ENCODE measurements around the gene GCKR. TPM values are rescaled to one million over a fixed set of nuclear protein-coding genes. Genes with fewer than 3 reads are reported as not detected.
"Not testable (repeated sequence)": the region's sequence is repeated elsewhere in the genome, so short reads cannot be mapped to it uniquely, and the experiment has no call there.

GCKR gene
- total RNA-seq, 1 donor from 2014 or later: not detected

- intact Hi-C loops (cut with DNase I): no loop called here
- DNase-seq (no peak), ATAC-seq (ENCODE audit: poor library complexity) (no peak)
Observed at GRCh38 chr2:27502142-27502541, 5.5 kb downstream of the GCKR start.

GRCh38 chr2:27506587-27506986, 9.9 kb downstream of the GCKR start:
- no peak for ATAC-seq (ENCODE audit: poor library complexity)
- intact Hi-C loops (cut with DNase I): no loop called here
- no peak for DNase-seq

GRCh38 chr2:27507293-27507692, 10.7 kb downstream of the GCKR start:
- intact Hi-C loops (cut with DNase I): no loop called here
- DNase-seq (no peak), ATAC-seq (ENCODE audit: poor library complexity) (no peak)

- intact Hi-C loops (cut with DNase I): no loop called here
- no peak for ATAC-seq (ENCODE audit: poor library complexity)
- DNase-seq: no peak
Observed at GRCh38 chr2:27509326-27509725, 12.7 kb downstream of the GCKR start.

- DNase-seq (no peak), ATAC-seq (ENCODE audit: poor library complexity) (no peak)
- intact Hi-C loops (cut with DNase I): no loop called here
Observed at GRCh38 chr2:27518113-27518781, 21.6 kb downstream of the GCKR start.

GRCh38 chr2:27518782-27519113, 22.1 kb downstream of the GCKR start:
- DNase-seq: no peak
- intact Hi-C loops (cut with DNase I): no loop called here
- ATAC-seq (ENCODE audit: poor library complexity): no peak

GRCh38 chr2:27520316-27520715, 23.7 kb downstream of the GCKR start:
- DNase-seq (no peak), ATAC-seq (ENCODE audit: poor library complexity) (no peak)
- intact Hi-C loops (cut with DNase I): no loop called here

GRCh38 chr2:27522400-27522945, 25.8 kb downstream of the GCKR start:
- intact Hi-C loops (cut with DNase I): no loop called here
- no peak for ATAC-seq (ENCODE audit: poor library complexity)

GRCh38 chr2:27527182-27527581, 30.5 kb downstream of the GCKR start:
- intact Hi-C loops (cut with DNase I): no loop called here
- ATAC-seq (ENCODE audit: poor library complexity) (no peak), DNase-seq (no peak)

More at GRCh38 chr2:27522400-27522945, 25.8 kb downstream of the GCKR start:
- DNase-seq: no peak

GRCh38 chr2:27531983-27532382, 35.3 kb downstream of the GCKR start:
- ATAC-seq (ENCODE audit: poor library complexity): no peak
- intact Hi-C loops (cut with DNase I): no loop called here
- DNase-seq: no peak

GRCh38 chr2:27537287-27537686, 40.6 kb downstream of the GCKR start:
- intact Hi-C loops (cut with DNase I): no loop called here
- DNase-seq: no peak
- ATAC-seq (ENCODE audit: poor library complexity): no peak

GRCh38 chr2:27538839-27539450, 42.3 kb downstream of the GCKR start:
- intact Hi-C loops (cut with DNase I); ATAC-seq (ENCODE audit: poor library complexity); DNase-seq: not testable (repeated sequence)

- DNase-seq; ATAC-seq (ENCODE audit: poor library complexity); intact Hi-C loops (cut with DNase I): not testable (repeated sequence)
Observed at GRCh38 chr2:27539649-27540048, 43.0 kb downstream of the GCKR start.

- ATAC-seq (ENCODE audit: poor library complexity): no peak
- intact Hi-C loops (cut with DNase I): no loop called here
- no peak for DNase-seq
Observed at GRCh38 chr2:27544143-27544821, 47.6 kb downstream of the GCKR start.

- intact Hi-C loops (cut with DNase I): no loop called here
- DNase-seq: no peak
- no peak for ATAC-seq (ENCODE audit: poor library complexity)
Observed at GRCh38 chr2:27545348-27546141, 48.9 kb downstream of the GCKR start.

- intact Hi-C loops (cut with DNase I): no loop called here
- no peak for DNase-seq
Observed at GRCh38 chr2:27549303-27549702, 52.7 kb downstream of the GCKR start.

GRCh38 chr2:27551514-27551913, 54.9 kb downstream of the GCKR start:
- no peak for DNase-seq

More at GRCh38 chr2:27549303-27549702, 52.7 kb downstream of the GCKR start:
- no peak for ATAC-seq (ENCODE audit: poor library complexity)

GRCh38 chr2:27552941-27553340, 56.3 kb downstream of the GCKR start:
- DNase-seq: no peak
- ATAC-seq (ENCODE audit: poor library complexity): no peak
- intact Hi-C loops (cut with DNase I): no loop called here

More at GRCh38 chr2:27551514-27551913, 54.9 kb downstream of the GCKR start:
- ATAC-seq (ENCODE audit: poor library complexity): no peak
- intact Hi-C loops (cut with DNase I): no loop called here

- ATAC-seq (ENCODE audit: poor library complexity); intact Hi-C loops (cut with DNase I); DNase-seq: not testable (repeated sequence)
Observed at GRCh38 chr2:27554451-27554850, 57.8 kb downstream of the GCKR start.
